ENCODE measurements around the gene LCE1D.

DNA sequence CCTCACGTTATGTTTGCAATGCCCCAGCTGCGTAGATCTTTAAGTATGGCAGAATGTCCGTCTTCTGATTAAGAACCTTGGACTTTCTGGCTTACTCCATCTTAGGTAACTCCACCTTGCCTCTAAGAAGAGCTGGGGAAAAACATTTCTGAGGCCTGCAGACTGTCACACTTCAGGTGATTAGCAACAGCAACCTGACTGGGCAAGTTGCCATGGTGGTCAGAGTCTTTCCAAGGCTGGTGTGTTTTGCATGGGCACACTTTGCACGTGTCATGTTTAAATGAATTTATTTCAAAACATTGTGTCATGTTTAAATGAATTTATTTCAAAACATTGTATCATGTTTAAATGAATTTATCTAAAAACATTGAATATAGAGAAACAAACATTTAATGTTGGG, 37.9 kb upstream of the LCE1D start:
- TF ChIP-seq POLR2A (IDR thresholded peaks at IDR 0.05) (no peak), EP300 (IDR thresholded peaks at IDR 0.05) (no peak)
- TF ChIP-seq, protein P1, sequence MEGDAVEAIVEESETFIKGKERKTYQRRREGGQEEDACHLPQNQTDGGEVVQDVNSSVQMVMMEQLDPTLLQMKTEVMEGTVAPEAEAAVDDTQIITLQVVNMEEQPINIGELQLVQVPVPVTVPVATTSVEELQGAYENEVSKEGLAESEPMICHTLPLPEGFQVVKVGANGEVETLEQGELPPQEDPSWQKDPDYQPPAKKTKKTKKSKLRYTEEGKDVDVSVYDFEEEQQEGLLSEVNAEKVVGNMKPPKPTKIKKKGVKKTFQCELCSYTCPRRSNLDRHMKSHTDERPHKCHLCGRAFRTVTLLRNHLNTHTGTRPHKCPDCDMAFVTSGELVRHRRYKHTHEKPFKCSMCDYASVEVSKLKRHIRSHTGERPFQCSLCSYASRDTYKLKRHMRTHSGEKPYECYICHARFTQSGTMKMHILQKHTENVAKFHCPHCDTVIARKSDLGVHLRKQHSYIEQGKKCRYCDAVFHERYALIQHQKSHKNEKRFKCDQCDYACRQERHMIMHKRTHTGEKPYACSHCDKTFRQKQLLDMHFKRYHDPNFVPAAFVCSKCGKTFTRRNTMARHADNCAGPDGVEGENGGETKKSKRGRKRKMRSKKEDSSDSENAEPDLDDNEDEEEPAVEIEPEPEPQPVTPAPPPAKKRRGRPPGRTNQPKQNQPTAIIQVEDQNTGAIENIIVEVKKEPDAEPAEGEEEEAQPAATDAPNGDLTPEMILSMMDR (IDR thresholded peaks at IDR 0.05) = no peak
